HG03432 (cell line): ENCODE measurements around the gene RASL10B.

ENCODE experiments used
- ATAC-seq: cut with Tn5 transposase; IDR thresholded peaks from one replicate; pipeline ENCODE4 v1.9.1; 2021; ENCODE audit warnings: mild to moderate bottlenecking, moderate library complexity; ENCODE audit not compliant: unreplicated experiment

RASL10B gene

DNA sequence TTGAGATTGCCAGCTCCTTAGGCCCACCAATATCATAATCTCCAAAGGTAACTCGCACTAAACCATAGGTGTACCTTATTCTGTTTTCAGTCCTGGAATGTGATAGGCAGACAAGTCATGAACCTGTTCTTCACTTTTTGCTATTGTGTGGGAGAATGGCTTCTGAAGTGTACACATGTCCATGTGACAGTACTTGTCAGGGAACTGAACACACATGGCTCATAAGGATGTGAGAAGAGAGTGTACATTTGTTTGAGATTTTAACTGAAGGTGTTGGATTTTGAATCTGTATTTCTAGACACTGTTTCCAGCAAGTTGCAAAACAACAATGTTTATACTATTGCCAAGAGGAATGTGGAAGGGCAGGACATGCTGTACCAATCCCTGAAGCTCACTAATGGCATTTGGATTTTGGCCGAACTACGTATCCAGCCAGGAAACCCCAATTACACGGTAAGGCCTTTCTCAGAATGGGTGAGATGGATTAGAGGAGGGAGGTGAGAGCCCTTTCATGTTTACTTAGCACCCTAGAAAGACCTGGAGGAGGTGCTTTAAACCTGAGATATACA is 14.5 kb upstream of the RASL10B start:
- no peak for ATAC-seq

DNA sequence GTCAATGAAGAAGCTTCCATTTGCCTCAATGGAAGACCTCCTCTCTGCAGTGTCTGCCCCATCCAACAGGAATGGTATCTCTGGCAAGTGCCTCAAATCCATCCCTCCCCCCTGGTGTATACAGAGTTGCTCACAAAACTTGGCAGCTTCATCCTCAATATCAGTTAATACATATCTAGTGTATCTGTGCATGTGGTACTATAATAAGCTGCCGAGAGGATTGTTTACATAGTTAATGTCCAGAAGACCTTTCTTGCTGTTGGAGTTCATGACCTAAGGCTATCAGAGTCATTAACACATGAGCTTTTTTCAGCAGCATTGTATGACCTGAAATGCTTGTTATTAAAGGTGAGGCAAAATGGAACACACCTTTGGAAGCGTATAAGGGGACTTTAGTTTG is 14.0 kb upstream of the RASL10B start:
- no peak for ATAC-seq

DNA sequence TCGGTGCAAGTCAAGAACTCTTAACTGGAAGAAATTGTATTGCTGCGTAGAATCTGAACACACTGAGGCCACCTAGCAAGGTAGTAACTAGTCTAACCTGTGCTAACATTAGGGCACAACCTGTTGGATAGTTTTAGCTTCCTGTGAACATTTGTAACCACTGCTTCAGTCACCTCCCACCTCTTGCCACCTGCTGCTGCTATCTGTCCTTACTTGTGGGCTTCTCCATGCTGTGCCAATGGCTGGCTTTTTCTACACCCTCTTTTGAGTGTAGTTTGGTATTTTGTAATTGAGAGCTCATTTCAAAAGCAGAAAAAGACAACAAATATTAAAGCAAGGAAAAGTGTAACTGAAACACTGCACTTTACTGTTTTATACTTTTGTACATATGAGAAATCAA is 7.7 kb upstream of the RASL10B start:
- ATAC-seq, result no peak

DNA sequence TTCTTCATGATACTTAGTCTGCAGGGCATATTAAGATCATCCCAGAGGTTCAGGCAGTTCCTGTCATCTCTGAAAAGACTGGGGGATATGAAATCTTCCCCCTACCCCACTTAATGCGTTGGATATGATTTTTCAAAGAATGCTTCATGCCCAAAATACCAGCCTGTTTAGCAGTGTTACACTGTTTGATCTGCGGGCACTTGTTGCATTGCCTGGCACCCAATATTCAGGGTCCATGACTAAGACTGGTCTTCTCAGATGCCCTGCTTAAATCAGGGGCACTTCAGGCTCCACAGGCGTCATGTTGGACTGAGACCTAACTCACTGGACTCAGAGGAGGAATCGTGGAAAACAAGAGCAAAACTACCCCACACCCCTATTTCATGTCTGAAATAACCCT is 6.4 kb upstream of the RASL10B start:
- ATAC-seq, result no peak

DNA sequence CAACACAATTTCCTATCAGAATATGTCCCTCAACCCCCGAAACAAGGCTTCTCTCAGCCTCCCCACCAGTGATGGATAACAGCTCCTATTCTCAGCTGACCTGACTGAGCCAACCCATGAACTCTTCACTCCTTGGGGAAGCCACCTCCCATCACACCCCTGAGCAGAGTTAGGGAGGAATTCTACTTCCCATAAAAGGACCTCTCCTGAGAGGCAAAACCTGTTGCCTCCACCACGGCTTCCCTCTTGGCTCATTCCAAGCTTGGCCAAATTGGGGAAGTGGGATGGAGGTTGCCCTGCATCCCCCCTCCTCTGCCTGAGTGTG is 5.7 kb upstream of the RASL10B start:
- no peak for ATAC-seq

DNA sequence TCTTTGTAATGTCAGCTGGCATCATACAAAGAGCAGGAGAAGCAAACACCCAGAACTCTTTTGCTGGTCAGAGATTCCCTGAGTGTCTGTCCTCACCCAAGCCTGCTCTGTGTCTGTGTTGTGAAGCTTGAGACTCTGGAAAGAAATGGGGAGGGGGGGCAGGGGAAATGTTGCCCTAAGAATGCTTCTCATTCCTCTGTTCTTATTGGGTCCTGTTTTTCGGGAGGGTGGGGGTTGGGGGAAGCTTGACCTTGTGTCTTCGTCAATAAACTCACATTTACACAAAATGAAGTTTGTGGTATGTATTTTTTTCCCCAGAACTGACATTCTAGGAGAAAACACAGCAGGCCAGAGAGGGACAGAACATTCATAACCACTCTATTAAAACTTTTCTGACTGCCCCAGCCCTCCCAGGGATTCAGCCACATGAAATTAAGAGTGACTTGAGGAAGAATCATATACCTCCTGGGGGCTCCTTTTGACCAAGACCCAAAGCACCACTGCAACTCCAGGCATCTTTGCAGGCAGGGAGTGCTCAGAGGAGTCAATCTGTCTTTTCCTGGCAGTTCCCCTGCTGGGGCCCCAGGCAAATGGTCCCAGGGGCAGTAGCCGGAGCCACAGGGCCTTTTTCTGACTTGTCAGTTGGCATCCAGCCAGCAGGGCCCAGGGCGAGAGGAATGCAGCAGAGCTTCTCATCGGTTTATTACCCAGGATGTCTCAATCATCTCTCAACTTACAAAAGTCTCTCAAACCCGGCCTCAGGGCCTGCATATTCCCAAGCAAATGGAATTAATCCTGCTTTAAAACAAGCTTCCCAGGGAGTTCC is 5.1 kb upstream of the RASL10B start:
- no peak for ATAC-seq

DNA sequence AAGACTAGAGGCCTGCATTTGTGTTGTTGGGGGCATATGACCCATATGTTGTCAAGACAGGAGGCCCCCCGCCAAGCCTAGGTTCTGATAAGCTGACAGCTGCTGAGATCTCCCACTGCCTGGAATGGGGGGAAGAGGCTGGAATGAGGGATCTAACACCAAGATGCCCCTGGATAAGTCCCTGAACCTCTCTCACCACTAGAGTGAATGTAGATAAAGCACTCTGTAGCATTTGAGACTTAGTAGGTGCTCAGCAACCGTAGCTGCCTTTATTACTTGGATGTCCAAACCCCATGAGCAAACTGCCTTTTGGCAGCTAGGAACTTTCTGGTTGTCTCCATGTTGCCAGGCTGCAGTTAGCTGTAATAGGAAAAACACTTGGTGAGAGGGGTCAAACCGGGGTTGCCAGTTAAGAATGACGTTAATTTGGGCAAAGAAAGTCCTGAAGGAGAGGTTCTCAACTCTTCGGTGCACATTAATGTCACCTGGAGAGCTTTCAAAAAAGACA is 4.4 kb upstream of the RASL10B start:
- no peak for ATAC-seq

DNA sequence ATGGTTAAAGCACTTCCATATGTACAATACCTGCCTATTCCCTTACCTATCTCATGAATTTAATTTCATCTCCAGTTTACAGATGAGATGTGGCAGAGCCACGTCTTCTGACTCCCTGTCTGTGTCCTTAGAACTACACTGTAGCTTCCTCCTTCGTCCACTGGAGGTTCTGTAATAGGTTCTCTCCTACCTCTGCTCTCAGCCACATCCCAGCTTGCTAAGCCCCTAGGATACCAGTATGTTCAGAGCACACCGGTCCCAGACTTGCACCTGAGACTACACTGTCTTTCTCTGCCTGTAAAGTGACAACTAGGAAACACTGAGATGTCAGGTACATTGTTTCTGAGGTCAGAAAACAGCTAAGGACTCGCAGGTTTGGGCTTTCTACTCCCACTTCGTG is 3.8 kb upstream of the RASL10B start:
- ATAC-seq, result no peak

DNA sequence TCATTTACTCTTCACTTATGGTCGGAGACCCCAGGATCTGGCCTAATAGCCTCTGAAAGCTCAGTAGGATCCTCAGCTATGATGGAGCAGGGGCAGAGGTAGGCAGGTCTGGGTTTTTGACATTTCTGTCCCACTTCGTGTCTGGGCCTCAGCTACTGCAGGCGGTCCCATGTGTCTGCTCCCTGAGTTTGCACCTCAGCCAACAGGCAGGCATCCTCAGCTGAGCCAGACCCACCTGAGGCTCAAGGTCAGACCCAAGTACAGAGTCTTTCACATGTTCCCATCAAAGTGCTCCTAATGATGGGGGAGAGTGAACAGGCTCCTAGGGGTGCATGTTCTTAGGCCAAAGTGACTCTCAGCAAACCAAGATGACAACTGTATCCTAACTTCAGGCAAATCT is 2.9 kb upstream of the RASL10B start:
- no peak for ATAC-seq

DNA sequence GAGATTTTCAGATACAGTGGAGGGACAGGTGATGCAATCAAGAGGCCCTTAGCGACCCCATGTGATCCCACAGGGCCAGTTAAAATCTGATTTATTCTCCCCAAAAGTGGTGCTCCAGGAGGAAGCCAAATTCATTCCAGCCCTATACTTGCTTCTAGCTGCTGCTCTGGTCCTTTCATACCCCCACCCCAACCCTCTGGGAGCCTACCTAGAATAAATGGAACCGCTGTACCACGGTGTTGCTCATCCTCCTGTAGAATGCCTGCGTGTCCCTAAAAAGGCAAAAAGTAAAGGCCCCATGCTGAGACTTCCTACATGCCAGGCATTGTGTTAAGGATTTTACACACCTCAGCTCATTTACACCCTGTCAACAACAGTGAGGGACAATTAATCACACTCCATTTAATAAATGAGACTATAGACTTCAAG is 2.0 kb upstream of the RASL10B start:
- ATAC-seq, result no peak

DNA sequence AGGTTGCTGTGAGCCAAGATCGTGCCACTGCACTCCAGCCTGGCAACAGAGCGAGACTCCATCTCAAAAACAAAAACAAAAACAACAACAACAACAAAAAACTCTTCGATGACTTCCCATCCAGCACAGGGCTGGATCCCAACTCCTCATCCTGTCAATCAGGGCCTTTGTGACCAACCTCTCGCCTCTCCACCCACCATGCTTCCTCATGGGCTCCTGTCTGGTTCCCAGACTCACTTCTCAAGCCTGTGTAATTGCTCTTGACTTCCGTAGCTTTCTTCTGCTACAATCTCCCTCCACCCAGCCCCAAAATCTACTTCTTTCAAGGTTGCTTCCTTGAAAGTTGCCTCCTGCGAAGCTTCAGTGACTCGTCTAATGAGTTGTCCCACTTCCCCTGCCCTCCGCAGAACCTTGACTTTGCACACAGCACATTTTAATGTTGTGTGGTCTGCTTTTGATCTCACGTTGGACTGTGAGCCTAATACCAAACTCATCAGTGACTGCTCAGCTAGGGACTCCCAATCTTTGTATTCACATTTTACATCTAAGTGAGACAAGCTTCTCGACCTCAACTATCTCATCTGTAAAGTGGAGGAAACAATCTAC is 936 bp upstream of the RASL10B start:
- no peak for ATAC-seq

DNA sequence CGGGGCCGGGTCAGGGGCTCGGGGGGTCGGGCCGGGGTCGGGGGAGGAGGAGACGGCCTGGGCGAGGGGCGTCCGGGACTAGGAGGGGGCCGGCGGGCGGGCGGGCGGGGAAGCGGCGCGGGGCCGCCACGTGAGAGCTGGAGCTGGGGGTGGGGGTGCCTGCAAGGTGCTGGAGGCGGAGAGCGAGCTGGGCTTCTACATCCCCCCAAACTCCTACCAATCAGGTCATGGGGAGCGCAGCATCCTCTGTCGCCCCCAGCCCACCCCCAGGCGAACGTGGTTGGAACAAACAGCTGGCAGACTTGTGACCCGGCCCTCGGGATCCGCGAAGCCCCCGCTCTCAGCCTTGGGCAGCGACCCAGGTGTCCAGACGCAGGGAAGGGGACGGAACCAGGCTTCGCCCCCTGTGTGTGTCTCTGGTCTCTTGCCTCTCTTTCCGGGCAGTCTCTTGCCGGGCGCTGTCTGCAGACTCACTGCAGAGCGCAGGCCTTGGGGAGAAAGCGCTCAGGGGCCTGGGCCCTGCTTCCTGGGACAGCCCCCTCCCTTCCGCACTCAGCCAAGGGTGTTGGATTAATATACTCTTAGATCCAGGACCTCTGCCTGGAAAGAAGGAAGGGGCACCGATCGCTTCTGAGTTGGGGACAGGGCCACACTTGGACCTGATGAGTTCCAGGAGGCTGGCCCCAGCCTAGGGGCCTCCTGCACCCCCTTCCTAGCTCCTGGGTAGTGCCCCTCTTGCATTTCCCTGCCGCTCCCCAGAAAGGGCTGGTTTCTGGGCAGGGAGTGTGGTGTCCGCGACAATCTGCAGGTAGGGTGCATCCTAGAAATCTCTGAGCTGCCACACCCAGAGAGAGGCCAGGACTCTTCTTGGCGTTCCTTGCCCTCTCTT is 722 bp downstream of the RASL10B start:
- no peak for ATAC-seq

DNA sequence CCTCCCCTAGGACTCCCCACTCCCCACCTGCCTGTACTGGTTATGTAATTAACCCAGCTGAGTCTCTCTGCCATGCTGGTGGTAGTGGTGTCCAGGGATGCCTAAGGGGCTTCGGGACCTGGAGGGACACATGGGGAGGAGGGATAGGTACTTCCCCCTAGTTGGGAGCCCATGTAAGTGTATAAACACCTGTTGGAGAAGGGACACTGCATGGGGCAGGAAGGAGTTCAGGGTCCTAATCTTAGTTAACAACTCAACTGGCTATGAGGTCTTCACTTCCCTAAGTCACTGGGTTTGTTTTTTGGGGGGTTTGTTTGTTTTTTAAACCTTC is 1.3 kb downstream of the RASL10B start:
- no peak for ATAC-seq

DNA sequence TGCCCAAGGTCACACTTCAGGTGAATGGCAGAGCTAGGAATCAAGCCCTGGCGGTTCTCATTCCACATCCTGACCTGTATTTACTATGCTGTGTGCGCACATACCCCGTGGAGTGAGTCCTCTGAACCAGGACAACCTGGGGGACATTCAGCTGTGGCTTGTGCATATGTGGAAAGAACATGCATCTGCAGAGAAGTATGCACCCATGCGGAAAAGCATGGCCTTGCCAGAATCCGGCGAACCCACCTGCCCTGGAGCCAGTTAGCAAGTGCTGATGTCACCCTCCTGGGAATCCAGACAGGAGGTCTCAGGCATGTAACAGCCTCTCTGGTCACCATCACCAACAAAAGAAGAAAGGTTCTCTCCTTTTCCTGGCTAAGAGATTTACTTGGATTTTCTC is 1.9 kb downstream of the RASL10B start:
- no peak for ATAC-seq

DNA sequence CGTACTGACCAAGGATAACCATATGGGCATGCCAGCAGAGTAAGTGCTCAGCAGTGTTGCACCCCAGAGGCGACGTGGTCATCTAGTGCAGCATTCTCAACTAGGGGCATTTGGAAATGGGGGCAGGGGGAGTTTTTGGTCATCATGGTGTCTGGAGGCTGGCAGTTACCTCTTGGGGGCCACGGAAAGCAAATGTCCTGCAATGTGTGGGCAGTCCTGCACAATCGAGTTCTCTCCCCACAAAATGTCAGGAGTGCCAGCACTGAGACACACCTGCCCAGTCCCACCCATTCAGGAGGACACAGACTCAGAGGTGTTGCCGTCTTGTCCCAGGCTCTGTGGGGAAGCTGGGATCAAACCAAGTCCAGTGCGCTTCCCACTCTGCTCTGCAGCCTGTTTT is 3.0 kb downstream of the RASL10B start:
- no peak for ATAC-seq

DNA sequence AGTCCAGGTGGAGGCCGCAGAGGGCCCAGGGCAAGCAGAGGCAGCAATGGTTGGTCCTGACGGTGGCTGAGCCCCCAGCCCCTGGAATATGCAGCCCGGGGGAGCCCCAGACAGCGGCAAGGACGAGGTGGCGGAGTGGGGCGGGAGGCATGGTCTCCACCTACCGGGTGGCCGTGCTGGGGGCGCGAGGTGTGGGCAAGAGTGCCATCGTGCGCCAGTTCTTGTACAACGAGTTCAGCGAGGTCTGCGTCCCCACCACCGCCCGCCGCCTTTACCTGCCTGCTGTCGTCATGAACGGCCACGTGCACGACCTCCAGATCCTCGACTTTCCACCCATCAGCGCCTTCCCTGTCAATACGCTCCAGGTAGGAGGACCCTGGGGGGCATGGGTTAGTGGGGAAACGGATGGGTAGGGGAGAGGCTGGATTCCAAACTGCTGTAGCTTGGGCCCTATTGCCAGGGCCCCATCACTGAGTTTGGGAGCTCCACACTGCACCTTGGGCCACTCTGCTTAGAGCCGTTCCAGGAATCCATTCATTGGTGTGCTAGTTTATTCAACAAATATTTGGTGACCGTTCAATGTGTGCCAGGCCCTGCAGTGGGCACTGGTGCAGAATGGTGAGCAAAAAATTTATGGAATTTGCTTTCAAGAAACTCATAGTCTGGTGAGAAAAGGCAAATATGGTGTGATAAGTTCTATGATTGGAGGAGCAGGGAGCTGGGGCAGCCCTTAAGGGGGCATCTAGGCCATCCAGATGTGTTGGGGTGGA is 3.8 kb downstream of the RASL10B start:
- no peak for ATAC-seq

DNA sequence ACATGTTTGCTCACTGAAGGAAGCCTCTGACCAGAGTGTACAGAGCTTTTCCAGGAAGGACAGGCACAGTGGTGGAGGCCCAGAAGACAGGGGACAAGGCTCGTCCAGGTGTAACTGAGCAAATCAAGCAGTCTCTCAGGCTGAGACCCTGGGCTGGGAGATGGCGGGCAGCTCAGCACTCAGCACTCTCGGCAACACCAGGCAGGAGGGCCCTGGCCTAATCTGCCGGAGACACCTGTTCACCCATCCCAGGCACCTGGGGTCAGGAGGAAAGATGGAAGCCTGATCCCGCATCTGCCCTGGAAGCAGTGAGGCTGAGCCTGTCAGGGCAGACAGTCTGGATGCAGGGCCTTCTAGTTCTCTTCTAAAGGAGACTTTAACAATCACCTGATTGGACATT is 4.8 kb downstream of the RASL10B start:
- ATAC-seq, result no peak

DNA sequence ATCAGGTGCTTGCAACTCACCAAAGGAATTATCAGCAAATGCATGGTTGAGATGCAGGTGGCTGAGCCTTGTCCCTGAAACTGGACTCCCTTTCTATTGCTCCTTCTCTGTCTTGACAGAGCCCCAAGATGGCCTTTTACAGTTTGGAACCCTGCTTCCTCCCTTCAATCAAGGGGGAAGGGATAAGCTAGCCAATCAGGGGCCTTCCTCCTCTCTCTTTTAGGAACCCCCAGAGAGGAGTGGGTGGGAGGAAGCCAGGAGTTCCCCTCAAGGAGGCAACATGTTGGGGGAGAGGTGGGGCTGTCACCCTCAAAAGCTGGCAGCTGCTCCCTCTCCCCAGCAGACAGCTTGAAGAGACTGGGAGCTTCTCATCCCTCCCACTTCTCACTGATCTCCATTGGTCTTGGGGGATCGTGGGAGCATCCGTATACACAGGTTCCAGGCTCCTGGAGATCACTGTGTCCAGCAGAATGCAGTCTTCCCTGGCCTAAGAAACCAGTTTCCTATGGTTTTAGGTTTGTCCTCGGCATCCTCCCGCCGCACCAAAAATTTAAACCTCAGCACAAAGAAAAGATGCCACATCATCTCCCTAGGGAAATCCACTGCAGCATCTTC is 7.2 kb downstream of the RASL10B start:
- no peak for ATAC-seq

DNA sequence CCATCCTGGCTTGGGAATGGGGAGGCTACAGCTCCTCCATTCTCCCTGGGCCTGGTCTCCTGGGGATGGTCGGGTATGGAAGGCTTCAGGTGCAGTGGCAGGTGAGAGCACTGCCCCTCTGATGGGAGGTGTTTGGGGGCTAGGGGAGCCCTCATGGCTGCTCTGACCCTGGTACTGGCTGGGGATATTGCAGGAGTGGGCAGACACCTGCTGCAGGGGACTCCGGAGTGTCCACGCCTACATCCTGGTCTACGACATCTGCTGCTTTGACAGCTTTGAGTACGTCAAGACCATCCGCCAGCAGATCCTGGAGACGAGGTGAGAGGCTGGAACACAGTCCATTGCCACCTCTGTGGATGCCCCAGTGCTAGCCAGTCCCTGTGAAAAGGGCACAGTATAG is 8.8 kb downstream of the RASL10B start:
- ATAC-seq, result no peak
